Panc1 (cell line): ENCODE data around the gene ZBTB7C.

Experiments
- CTCF ChIP-seq: fragments of 450-650 bp; IDR thresholded peaks from 2 replicates; pipeline ENCODE4 v1.5.1; 2017; ENCODE audit warnings: mild to moderate bottlenecking
- TF ChIP-seq, protein P1 (sequence below), 2 experiments: IDR thresholded peaks; 2 replicates each; pipeline ENCODE4 v1.6.1; 2011 to 2012; ENCODE audit warnings: low read depth in 2 of 2, control low read depth in 1 of 2, low read length in 1 of 2, mild to moderate bottlenecking in 1 of 2, moderate library complexity in 1 of 2; ENCODE audit not compliant: insufficient read depth in 1 of 2

- TF ChIP-seq CTCF: no peak
- TF ChIP-seq, protein P1, sequence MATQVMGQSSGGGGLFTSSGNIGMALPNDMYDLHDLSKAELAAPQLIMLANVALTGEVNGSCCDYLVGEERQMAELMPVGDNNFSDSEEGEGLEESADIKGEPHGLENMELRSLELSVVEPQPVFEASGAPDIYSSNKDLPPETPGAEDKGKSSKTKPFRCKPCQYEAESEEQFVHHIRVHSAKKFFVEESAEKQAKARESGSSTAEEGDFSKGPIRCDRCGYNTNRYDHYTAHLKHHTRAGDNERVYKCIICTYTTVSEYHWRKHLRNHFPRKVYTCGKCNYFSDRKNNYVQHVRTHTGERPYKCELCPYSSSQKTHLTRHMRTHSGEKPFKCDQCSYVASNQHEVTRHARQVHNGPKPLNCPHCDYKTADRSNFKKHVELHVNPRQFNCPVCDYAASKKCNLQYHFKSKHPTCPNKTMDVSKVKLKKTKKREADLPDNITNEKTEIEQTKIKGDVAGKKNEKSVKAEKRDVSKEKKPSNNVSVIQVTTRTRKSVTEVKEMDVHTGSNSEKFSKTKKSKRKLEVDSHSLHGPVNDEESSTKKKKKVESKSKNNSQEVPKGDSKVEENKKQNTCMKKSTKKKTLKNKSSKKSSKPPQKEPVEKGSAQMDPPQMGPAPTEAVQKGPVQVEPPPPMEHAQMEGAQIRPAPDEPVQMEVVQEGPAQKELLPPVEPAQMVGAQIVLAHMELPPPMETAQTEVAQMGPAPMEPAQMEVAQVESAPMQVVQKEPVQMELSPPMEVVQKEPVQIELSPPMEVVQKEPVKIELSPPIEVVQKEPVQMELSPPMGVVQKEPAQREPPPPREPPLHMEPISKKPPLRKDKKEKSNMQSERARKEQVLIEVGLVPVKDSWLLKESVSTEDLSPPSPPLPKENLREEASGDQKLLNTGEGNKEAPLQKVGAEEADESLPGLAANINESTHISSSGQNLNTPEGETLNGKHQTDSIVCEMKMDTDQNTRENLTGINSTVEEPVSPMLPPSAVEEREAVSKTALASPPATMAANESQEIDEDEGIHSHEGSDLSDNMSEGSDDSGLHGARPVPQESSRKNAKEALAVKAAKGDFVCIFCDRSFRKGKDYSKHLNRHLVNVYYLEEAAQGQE (IDR thresholded peaks at IDR 0.05; ENCODE audit: insufficient read depth in 1 of 2, low read depth in 2 of 2, low read length in 1 of 2): no peak
These were observed 69.5 kb downstream of the ZBTB7C start for GRCh38 chr18:48339692-48340091.
